Measurements from ENCODE around the gene DLG2. TPM values are rescaled to one million over a fixed set of nuclear protein-coding genes. Genes with fewer than 3 reads are reported as not detected.

DLG2 gene
- total RNA-seq, 1 experiment from 2014 or later, result 2.7 TPM

DNA sequence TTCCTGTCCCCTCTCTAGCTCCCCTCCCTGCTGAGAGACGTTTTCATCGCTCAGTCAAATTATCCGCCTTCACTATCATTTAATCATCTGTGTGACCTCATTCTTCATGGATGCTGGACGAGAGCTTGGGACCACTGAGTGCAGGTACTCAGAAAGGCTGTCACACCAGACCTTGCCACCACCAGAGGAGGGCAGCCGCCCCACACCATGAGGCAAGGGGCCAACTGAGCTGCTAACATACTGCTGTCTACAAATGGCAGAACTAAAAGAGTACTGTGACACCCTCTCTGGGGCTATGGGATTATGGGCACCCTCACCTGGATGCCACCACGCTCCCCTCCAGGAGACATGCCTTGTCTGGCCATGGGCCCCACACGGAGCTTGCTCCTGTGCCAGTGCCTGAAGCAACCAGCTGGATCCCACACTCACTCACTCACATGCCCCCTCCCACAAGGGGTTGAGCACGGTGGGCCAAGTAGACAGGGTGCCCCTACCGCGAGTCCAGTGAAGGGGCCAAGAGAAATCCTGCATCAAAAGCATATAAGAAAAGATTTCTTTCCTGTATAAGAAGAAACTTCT lies 1670.9 kb downstream of the DLG2 start:
- no peaks in the 10 kb centered on the region for H3K79me2 ChIP-seq (ENCODE audit: low read length)

DNA sequence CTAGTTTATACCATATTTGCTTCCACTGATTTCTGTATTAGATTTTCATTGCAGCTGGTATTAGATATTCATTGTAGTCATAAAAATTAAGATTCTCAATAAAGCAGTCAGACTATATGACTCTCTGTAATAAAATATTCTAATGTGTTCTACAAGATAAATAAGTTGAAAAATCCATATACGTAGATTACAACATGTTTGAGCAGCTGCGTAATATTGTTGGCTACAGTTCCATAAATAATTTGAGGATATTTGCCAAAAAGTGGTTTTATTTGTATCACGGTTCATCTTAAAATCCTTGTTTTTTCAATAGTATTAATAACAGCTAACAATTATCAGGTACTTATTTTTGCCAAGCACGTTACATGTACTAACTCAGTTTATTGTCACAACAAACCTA lies 1672.4 kb downstream of the DLG2 start:
- Histone ChIP-seq H3K36me3 (ENCODE audit: insufficient read depth, low read length) (no peaks in the 10 kb centered on the region), H3K27me3 (ENCODE audit: low read length) (no peaks in the 10 kb centered on the region), H3K4me1 (ENCODE audit: low read length) (no peaks in the 10 kb centered on the region), H2AFZ (ENCODE audit: low read length) (no peak overlapping the region), H3K79me2 (ENCODE audit: low read length) (no peaks in the 10 kb centered on the region), H3K4me2 (ENCODE audit: low read depth, low read length, poor library complexity, severe bottlenecking) (no peak overlapping the region), H4K20me1 (ENCODE audit: insufficient read depth, low read depth, low read length) (no peaks in the 10 kb centered on the region), H3K27ac (ENCODE audit: low read length) (no peak overlapping the region), H3K9me3 (ENCODE audit: low read length) (no peaks in the 10 kb centered on the region), H3K9ac (ENCODE audit: low read length) (no peak overlapping the region), H3K9me2 (replicated peaks; ENCODE audit: insufficient read depth, low read length) (no peaks in the 10 kb centered on the region), H3K4me3 (ENCODE audit: low read length) (no peak overlapping the region)
- no peak for DNase-seq

More for the DNA sequence above, 1670.9 kb downstream of the DLG2 start:
- Histone ChIP-seq H3K4me2 (ENCODE audit: low read depth, low read length, poor library complexity, severe bottlenecking) (no peak overlapping the region), H3K9ac (ENCODE audit: low read length) (no peak overlapping the region), H3K36me3 (ENCODE audit: insufficient read depth, low read length) (no peaks in the 10 kb centered on the region), H3K9me3 (ENCODE audit: low read length) (no peaks in the 10 kb centered on the region), H2AFZ (ENCODE audit: low read length) (no peak overlapping the region), H4K20me1 (ENCODE audit: insufficient read depth, low read depth, low read length) (no peaks in the 10 kb centered on the region), H3K4me3 (ENCODE audit: low read length) (no peak overlapping the region), H3K27ac (ENCODE audit: low read length) (no peak overlapping the region), H3K4me1 (ENCODE audit: low read length) (no peaks in the 10 kb centered on the region), H3K9me2 (replicated peaks; ENCODE audit: insufficient read depth, low read length) (no peaks in the 10 kb centered on the region), H3K27me3 (ENCODE audit: low read length) (no peaks in the 10 kb centered on the region)
- DNase-seq, result peak; percentile 56

DNA sequence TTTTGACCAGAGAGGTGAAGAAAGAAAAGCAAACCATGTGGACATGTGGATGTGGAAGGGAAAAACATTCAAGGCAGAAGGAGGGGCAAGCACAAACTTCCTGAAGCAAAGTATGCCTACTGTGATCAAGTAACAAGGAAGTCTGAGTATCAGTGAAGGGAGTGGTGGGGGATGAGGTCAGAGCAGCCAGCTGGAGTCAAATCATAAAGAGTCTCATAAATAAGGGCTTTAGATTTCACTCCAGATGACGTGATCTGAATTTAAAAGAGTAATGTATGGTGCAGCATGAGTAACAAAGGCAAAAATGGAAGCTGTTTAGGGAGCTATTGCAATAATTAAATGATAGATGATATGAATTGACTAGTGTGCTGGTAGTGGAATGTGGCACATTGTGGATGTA lies 1675.6 kb downstream of the DLG2 start:
- H3K27me3 ChIP-seq (ENCODE audit: low read length), result no peaks in the 10 kb centered on the region
- H3K4me1 ChIP-seq (ENCODE audit: low read length), result no peaks in the 10 kb centered on the region
- no peak overlapping the region for H3K4me2 ChIP-seq (ENCODE audit: low read depth, low read length, poor library complexity, severe bottlenecking)
- H3K9me3 ChIP-seq (ENCODE audit: low read length), result no peaks in the 10 kb centered on the region
- H2AFZ ChIP-seq (ENCODE audit: low read length), result no peak overlapping the region
- H3K79me2 ChIP-seq (ENCODE audit: low read length), result no peaks in the 10 kb centered on the region
- no peak overlapping the region for H3K9ac ChIP-seq (ENCODE audit: low read length)
- H4K20me1 ChIP-seq (ENCODE audit: insufficient read depth, low read depth, low read length), result no peaks in the 10 kb centered on the region
- H3K4me3 ChIP-seq (ENCODE audit: low read length), result no peak overlapping the region
- H3K27ac ChIP-seq (ENCODE audit: low read length), result no peak overlapping the region
- no peaks in the 10 kb centered on the region for H3K9me2 ChIP-seq (replicated peaks; ENCODE audit: insufficient read depth, low read length)
- H3K36me3 ChIP-seq (ENCODE audit: insufficient read depth, low read length), result no peaks in the 10 kb centered on the region
- DNase-seq, result no peak

DNA sequence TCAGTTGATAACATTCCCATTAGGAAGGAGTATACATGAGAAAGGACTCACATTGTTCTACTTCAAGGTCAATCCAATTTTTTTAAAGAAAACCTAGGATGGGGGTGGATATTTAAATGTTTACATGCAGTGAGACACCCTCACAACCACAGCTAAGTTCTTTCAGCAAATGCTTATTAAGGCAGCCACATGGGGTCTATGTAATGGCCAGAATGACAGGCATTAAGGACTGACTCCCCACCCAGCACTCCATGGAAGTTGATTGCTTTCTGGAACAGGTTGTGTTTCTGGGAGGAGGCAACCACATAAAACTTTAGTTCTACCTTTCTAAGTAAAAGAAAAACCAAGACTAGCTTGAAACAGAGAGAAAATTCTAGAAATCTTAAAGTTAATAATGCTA lies 1678.9 kb downstream of the DLG2 start:
- H3K4me1 ChIP-seq (ENCODE audit: low read length), result no peaks in the 10 kb centered on the region
- no peak overlapping the region for H2AFZ ChIP-seq (ENCODE audit: low read length)
- no peaks in the 10 kb centered on the region for H3K36me3 ChIP-seq (ENCODE audit: insufficient read depth, low read length)
- no peak overlapping the region for H3K9ac ChIP-seq (ENCODE audit: low read length)
- no peaks in the 10 kb centered on the region for H3K27me3 ChIP-seq (ENCODE audit: low read length)
- H3K79me2 ChIP-seq (ENCODE audit: low read length), result no peaks in the 10 kb centered on the region
- H3K9me3 ChIP-seq (ENCODE audit: low read length), result no peaks in the 10 kb centered on the region
- H3K9me2 ChIP-seq (replicated peaks; ENCODE audit: insufficient read depth, low read length), result no peaks in the 10 kb centered on the region
- DNase-seq, result no peak
- H3K4me2 ChIP-seq (ENCODE audit: low read depth, low read length, poor library complexity, severe bottlenecking), result no peak overlapping the region
- H3K27ac ChIP-seq (ENCODE audit: low read length), result no peak overlapping the region
- no peak overlapping the region for H3K4me3 ChIP-seq (ENCODE audit: low read length)
- no peaks in the 10 kb centered on the region for H4K20me1 ChIP-seq (ENCODE audit: insufficient read depth, low read depth, low read length)

DNA sequence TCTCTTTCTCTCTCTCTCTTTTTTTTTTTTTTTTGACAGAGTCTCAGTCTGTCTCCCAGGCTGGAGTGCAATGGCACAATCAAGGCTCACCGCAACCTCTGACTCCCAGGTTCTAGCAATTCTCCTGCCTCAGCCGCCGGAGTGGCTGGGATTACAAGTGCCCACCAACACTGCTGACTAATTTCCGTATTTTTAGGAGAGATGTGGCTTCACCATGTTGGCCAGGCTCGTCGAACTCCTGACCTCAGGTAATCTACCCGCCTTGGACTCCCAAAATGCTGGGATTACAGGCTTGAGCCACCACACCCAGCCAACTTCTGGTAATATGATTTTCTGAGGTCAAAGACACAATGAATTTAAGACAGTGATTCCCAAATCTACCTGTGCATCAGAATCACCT lies 1681.2 kb downstream of the DLG2 start:
- no peaks in the 10 kb centered on the region for H4K20me1 ChIP-seq (ENCODE audit: insufficient read depth, low read depth, low read length)
- H3K4me3 ChIP-seq (ENCODE audit: low read length), result no peak overlapping the region
- no peak overlapping the region for H3K4me2 ChIP-seq (ENCODE audit: low read depth, low read length, poor library complexity, severe bottlenecking)
- no peaks in the 10 kb centered on the region for H3K9me2 ChIP-seq (replicated peaks; ENCODE audit: insufficient read depth, low read length)
- DNase-seq, result no peak
- no peak overlapping the region for H2AFZ ChIP-seq (ENCODE audit: low read length)
- H3K79me2 ChIP-seq (ENCODE audit: low read length), result no peaks in the 10 kb centered on the region
- no peak overlapping the region for H3K9ac ChIP-seq (ENCODE audit: low read length)
- H3K36me3 ChIP-seq (ENCODE audit: insufficient read depth, low read length), result no peaks in the 10 kb centered on the region
- no peaks in the 10 kb centered on the region for H3K4me1 ChIP-seq (ENCODE audit: low read length)
- no peaks in the 10 kb centered on the region for H3K27me3 ChIP-seq (ENCODE audit: low read length)
- no peaks in the 10 kb centered on the region for H3K9me3 ChIP-seq (ENCODE audit: low read length)
- H3K27ac ChIP-seq (ENCODE audit: low read length), result no peak overlapping the region

DNA sequence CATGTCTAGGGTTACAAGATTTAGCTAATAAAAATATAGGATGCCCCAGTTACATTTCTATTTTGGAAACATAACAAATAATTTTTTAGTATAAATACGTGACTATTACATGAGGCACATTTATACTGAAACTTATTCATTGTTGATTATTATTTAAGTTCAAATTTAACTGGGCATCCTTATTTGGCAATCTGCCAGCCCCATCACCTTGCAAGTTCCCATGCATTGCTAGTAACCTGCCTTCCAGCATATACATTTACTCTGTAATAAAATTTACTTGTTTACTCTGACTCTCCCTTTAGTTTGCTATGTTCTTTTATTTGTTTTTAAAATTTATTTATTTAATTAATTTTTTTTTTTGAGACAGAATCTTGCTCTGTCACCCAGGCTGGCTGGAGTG lies 1686.1 kb downstream of the DLG2 start:
- no peak overlapping the region for H2AFZ ChIP-seq (ENCODE audit: low read length)
- no peak overlapping the region for H3K4me3 ChIP-seq (ENCODE audit: low read length)
- no peak overlapping the region for H3K4me2 ChIP-seq (ENCODE audit: low read depth, low read length, poor library complexity, severe bottlenecking)
- no peak for DNase-seq
- H3K27ac ChIP-seq (ENCODE audit: low read length), result no peak overlapping the region
- H4K20me1 ChIP-seq (ENCODE audit: insufficient read depth, low read depth, low read length), result no peaks in the 10 kb centered on the region
- H3K79me2 ChIP-seq (ENCODE audit: low read length), result no peaks in the 10 kb centered on the region
- H3K9me3 ChIP-seq (ENCODE audit: low read length), result no peaks in the 10 kb centered on the region
- no peaks in the 10 kb centered on the region for H3K4me1 ChIP-seq (ENCODE audit: low read length)
- no peaks in the 10 kb centered on the region for H3K27me3 ChIP-seq (ENCODE audit: low read length)
- H3K36me3 ChIP-seq (ENCODE audit: insufficient read depth, low read length), result no peaks in the 10 kb centered on the region
- no peak overlapping the region for H3K9ac ChIP-seq (ENCODE audit: low read length)
- H3K9me2 ChIP-seq (replicated peaks; ENCODE audit: insufficient read depth, low read length), result no peaks in the 10 kb centered on the region

DNA sequence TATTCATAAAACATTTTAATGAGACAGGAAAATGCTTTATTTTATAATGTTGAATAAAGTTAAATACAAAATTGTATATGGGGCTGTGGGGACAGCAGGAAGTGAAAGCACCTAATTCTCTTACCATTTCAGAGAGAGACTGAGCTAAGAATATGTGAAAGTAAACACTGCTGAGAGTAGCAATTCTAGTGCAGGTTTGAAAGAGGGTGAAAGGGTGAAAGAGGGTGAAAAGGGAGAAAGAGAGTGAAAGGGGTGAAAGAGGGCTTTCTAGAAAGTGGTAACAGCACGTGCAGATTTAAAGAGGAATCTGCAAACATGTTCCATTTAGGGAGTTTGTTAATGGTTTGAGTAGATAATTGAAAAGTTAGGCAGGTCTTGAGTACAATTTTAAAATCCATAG lies 1689.0 kb downstream of the DLG2 start:
- H3K27ac ChIP-seq (ENCODE audit: low read length), result no peak overlapping the region
- H3K9me2 ChIP-seq (replicated peaks; ENCODE audit: insufficient read depth, low read length), result no peaks in the 10 kb centered on the region
- H3K36me3 ChIP-seq (ENCODE audit: insufficient read depth, low read length), result no peaks in the 10 kb centered on the region
- H3K4me2 ChIP-seq (ENCODE audit: low read depth, low read length, poor library complexity, severe bottlenecking), result no peak overlapping the region
- no peak for DNase-seq
- H3K27me3 ChIP-seq (ENCODE audit: low read length), result no peaks in the 10 kb centered on the region
- no peaks in the 10 kb centered on the region for H3K9me3 ChIP-seq (ENCODE audit: low read length)
- H2AFZ ChIP-seq (ENCODE audit: low read length), result no peak overlapping the region
- no peaks in the 10 kb centered on the region for H3K79me2 ChIP-seq (ENCODE audit: low read length)
- H4K20me1 ChIP-seq (ENCODE audit: insufficient read depth, low read depth, low read length), result no peaks in the 10 kb centered on the region
- no peak overlapping the region for H3K4me3 ChIP-seq (ENCODE audit: low read length)
- H3K4me1 ChIP-seq (ENCODE audit: low read length), result no peaks in the 10 kb centered on the region
- no peak overlapping the region for H3K9ac ChIP-seq (ENCODE audit: low read length)

DNA sequence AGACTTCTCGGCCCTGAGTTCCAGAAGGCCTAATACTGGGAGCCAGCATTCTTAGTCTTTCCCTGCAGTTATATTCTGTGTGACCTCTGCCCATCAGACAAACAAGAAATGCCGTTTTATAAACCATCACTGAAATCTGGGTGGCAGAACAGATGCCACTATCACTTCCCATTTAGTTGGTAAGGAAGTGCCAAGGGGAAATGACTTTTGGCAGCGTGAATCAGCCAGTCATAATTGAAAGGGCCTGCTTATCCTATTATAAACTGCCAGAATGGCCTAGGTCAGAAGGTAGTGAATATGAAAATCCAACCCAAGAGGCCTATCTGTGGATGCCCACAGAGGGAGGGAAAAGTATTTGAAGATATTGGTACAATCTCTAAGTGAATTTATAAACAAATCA lies 1694.1 kb downstream of the DLG2 start:
- no peak for DNase-seq
- H3K27ac ChIP-seq (ENCODE audit: low read length), result no peak overlapping the region

DNA sequence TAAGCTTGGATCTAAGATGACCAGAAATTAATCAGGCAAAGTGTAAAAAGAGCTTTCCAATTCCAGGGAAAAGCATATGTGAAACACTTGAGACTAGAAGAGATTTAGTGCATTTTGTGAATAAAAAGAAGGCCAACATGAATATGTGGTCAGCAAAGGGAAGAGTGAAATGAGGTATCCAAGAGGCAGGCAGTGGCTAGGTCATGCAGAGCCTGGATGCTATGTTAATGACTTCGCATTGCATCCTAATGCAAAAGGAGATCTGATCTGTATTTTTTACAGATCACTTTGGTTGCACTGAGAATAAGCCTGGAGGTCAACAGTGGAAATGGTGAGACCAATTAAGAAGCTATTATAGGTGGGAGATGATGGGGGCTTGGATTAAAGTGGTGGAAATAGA lies 1699.7 kb downstream of the DLG2 start:
- Histone ChIP-seq H3K4me3 (ENCODE audit: low read length) (no peak overlapping the region), H3K9ac (ENCODE audit: low read length) (no peak overlapping the region), H3K9me3 (ENCODE audit: low read length) (no peaks in the 10 kb centered on the region), H3K4me1 (ENCODE audit: low read length) (no peaks in the 10 kb centered on the region), H3K9me2 (replicated peaks; ENCODE audit: insufficient read depth, low read length) (no peaks in the 10 kb centered on the region), H3K79me2 (ENCODE audit: low read length) (no peaks in the 10 kb centered on the region), H3K27ac (ENCODE audit: low read length) (no peak overlapping the region), H3K4me2 (ENCODE audit: low read depth, low read length, poor library complexity, severe bottlenecking) (no peak overlapping the region), H4K20me1 (ENCODE audit: insufficient read depth, low read depth, low read length) (no peaks in the 10 kb centered on the region), H3K36me3 (ENCODE audit: insufficient read depth, low read length) (no peaks in the 10 kb centered on the region), H2AFZ (ENCODE audit: low read length) (no peak overlapping the region), H3K27me3 (ENCODE audit: low read length) (peaks cover 4% of the 10 kb centered on the region; the same call in 1 of the 2 replicates)
- no peak for DNase-seq

More for the DNA sequence above, 1694.1 kb downstream of the DLG2 start:
- Histone ChIP-seq H3K9me2 (replicated peaks; ENCODE audit: insufficient read depth, low read length) (no peaks in the 10 kb centered on the region), H3K79me2 (ENCODE audit: low read length) (no peaks in the 10 kb centered on the region), H4K20me1 (ENCODE audit: insufficient read depth, low read depth, low read length) (no peaks in the 10 kb centered on the region), H2AFZ (ENCODE audit: low read length) (no peak overlapping the region), H3K9ac (ENCODE audit: low read length) (no peak overlapping the region), H3K4me3 (ENCODE audit: low read length) (no peak overlapping the region), H3K4me2 (ENCODE audit: low read depth, low read length, poor library complexity, severe bottlenecking) (no peak overlapping the region), H3K9me3 (ENCODE audit: low read length) (no peaks in the 10 kb centered on the region), H3K27me3 (ENCODE audit: low read length) (peaks cover 4% of the 10 kb centered on the region; the same call in 1 of the 2 replicates), H3K4me1 (ENCODE audit: low read length) (no peaks in the 10 kb centered on the region), H3K36me3 (ENCODE audit: insufficient read depth, low read length) (no peaks in the 10 kb centered on the region)

All from Karpas-422 (cell line).